HepG2 (cell line): ENCODE data around the gene TFEB. TPM values are rescaled to one million over a fixed set of nuclear protein-coding genes. Genes with fewer than 3 reads are reported as not detected.

ENCODE experiments used
- ATAC-seq: fragments of 200-7000 bp; cut with Tn5 transposase; 3 replicates; pipeline ENCODE4 v1.9.1; 2020; ENCODE audit warnings: mild to moderate bottlenecking, moderate library complexity
- BruUV-seq: library from RNA; stranded (reverse); fragments of 400-500 nt; replicated peaks from 2 replicates; lab custom pipeline; 2021; lab: Mats Ljungman, UMichigan
- CTCF ChIA-PET: fragments of 300-600 bp; formaldehyde crosslinking; extraction: SDS; loops from one replicate; lab custom pipeline; 2021; ENCODE audit warnings: low total read pairs, inconsistent platforms, low intra/inter-chr PET ratio; lab: Yijun Ruan, JAX
- POLR2A ChIA-PET: fragments of 350-600 bp; sonication (Branson Sonifier 250); formaldehyde crosslinking; loops from one replicate; lab custom pipeline; 2020; ENCODE audit warnings: antibody characterized with exemption, inconsistent platforms; lab: Yijun Ruan, JAX
- DNase-seq: peaks from one replicate; pipeline ENCODE4 v3.0.0-alpha.2; 2015; ENCODE audit warnings: low spot score
- FAIRE-seq: peaks from 3 replicates; lab custom pipeline; 2011; peaks lifted over from hg19 to GRCh38; lab: Jason Lieb, UNC
- H2AFZ ChIP-seq: one replicate; pipeline ENCODE4 v1.6.1; 2011; ENCODE audit warnings: low read length, inconsistent platforms
- H3K27ac ChIP-seq: fragments of 300-600 bp; 3 replicates; pipeline ENCODE4 v1.8.0; 2011; ENCODE audit warnings: mixed run types, mild to moderate bottlenecking, mixed read lengths, low read length, inconsistent platforms; ENCODE audit not compliant: insufficient read depth; ENCODE audit errors: extremely low read length
- H3K27me3 ChIP-seq, 2 experiments: fragments of 200-600 bp in 1 of 2; 2 replicates in 1 of 2; 3 replicates in 1 of 2; pipeline versions ENCODE4 v1.6.0 to v1.8.0; 2011; ENCODE audit warnings: low read length in 2 of 2, mild to moderate bottlenecking in 2 of 2, moderate library complexity in 2 of 2, inconsistent platforms in 1 of 2; ENCODE audit not compliant: insufficient read depth in 2 of 2, control insufficient read depth in 1 of 2
- H3K36me3 ChIP-seq, 2 experiments: fragments of 200-600 bp in 1 of 2; replicated peaks in 1 of 2; 2 replicates in 1 of 2; 3 replicates in 1 of 2; pipeline versions ENCODE4 v1.5.1 to v1.8.0; 2011; ENCODE audit warnings: low read length in 2 of 2, inconsistent platforms in 1 of 2; ENCODE audit not compliant: insufficient read depth in 2 of 2, control insufficient read depth in 1 of 2
- H3K4me1 ChIP-seq: 2 replicates; pipeline ENCODE4 v1.5.1; 2012; ENCODE audit warnings: low read length, inconsistent platforms; ENCODE audit not compliant: insufficient read depth
- H3K4me2 ChIP-seq: 2 replicates; pipeline ENCODE4 v1.6.0; 2011; ENCODE audit warnings: low read depth, low read length, inconsistent platforms
- H3K4me3 ChIP-seq, 3 experiments: fragments of 200-600 bp in 1 of 3; sonication (generic), shearing (Covaris generic) in 1 of 3; replicated peaks in 1 of 3; 2 replicates each; pipeline ENCODE4 v1.5.1; 2011 to 2016; ENCODE audit warnings: low read length in 3 of 3, inconsistent platforms in 2 of 3, low read depth in 2 of 3, mild to moderate bottlenecking in 2 of 3, control low read depth in 1 of 3, mixed read lengths in 1 of 3; ENCODE audit not compliant: insufficient read depth in 1 of 3
- H3K79me2 ChIP-seq: one replicate; pipeline ENCODE4 v1.6.1; 2011; ENCODE audit warnings: low read length, inconsistent platforms; ENCODE audit not compliant: insufficient read depth
- H3K9ac ChIP-seq: 2 replicates; pipeline ENCODE4 v1.6.0; 2011; ENCODE audit warnings: mild to moderate bottlenecking, low read depth, low read length, inconsistent platforms; ENCODE audit not compliant: insufficient read depth
- H3K9me3 ChIP-seq: 2 replicates; pipeline ENCODE4 v1.5.1; 2012; ENCODE audit warnings: mild to moderate bottlenecking, low read length
- H4K20me1 ChIP-seq: 2 replicates; pipeline ENCODE4 v1.6.0; 2011; ENCODE audit warnings: inconsistent platforms, mild to moderate bottlenecking, low read length, moderate library complexity; ENCODE audit not compliant: insufficient read depth
- ERF ChIP-seq: IDR thresholded peaks from 2 replicates; pipeline ENCODE4 v1.6.1; 2018; ENCODE audit warnings: missing biosample characterization, missing genetic modification reagents
- FOXM1 ChIP-seq: sonication (generic); formaldehyde crosslinking; IDR thresholded peaks from 2 replicates; pipeline ENCODE4 v1.5.0; 2020; ENCODE audit warnings: missing genetic modification reagents
- HNRNPK ChIP-seq: fragments of 200-400 bp; formaldehyde crosslinking; IDR thresholded peaks from 2 replicates; pipeline ENCODE4 v1.6.1; 2018; ENCODE audit warnings: low read length, low read depth, moderate library complexity, mild to moderate bottlenecking; ENCODE audit not compliant: poor library complexity, severe bottlenecking
- HOXA3 ChIP-seq: sonication (generic); formaldehyde crosslinking; IDR thresholded peaks from 2 replicates; pipeline ENCODE4 v1.5.0; 2020; ENCODE audit warnings: missing genetic modification reagents
- MED8 ChIP-seq: sonication (generic); formaldehyde crosslinking; IDR thresholded peaks from 2 replicates; pipeline ENCODE4 v1.8.1; 2023; ENCODE audit warnings: mild to moderate bottlenecking, missing genetic modification reagents; ENCODE audit not compliant: insufficient replicate concordance
- RARA ChIP-seq: IDR thresholded peaks from 2 replicates; pipeline ENCODE4 v1.6.1; 2016; ENCODE audit warnings: missing genetic modification reagents, missing compliant biosample characterization
- RXRB ChIP-seq: IDR thresholded peaks from 2 replicates; pipeline ENCODE4 v1.6.1; 2016; ENCODE audit warnings: borderline replicate concordance, missing genetic modification reagents, missing compliant biosample characterization
- SMYD3 ChIP-seq: sonication (generic); formaldehyde crosslinking; IDR thresholded peaks from 2 replicates; pipeline ENCODE4 v1.8.1; 2023; ENCODE audit warnings: mild to moderate bottlenecking, missing genetic modification reagents
- ZNF598 ChIP-seq: sonication (generic); formaldehyde crosslinking; IDR thresholded peaks from 2 replicates; pipeline ENCODE4 v1.5.1; 2020; ENCODE audit warnings: mild to moderate bottlenecking, missing genetic modification reagents, borderline replicate concordance
- ZNF616 ChIP-seq: sonication (generic); formaldehyde crosslinking; IDR thresholded peaks from 2 replicates; pipeline ENCODE4 v1.5.0; 2020; ENCODE audit warnings: low read depth, mild to moderate bottlenecking, missing genetic modification reagents
- ZSCAN20 ChIP-seq: sonication (generic); formaldehyde crosslinking; IDR thresholded peaks from 2 replicates; pipeline ENCODE4 v1.4.0; 2020; ENCODE audit warnings: missing genetic modification reagents, mild to moderate bottlenecking, borderline replicate concordance
- WGBS: methylation state at CpG from one replicate; pipeline ENCODE4 v1.1.6; 2017; ENCODE audit warnings: low lambda C conversion rate; 5-methylcytosine and 5-hydroxymethylcytosine counted together
- in situ Hi-C: cut with HindIII; loops from 2 replicates; pipeline ENCODE4 v1.10.0; 2017; ENCODE audit warnings: low pct_unique_long_range_greater_than_20kb; ENCODE audit not compliant: extremely low pct_ligation_motif_present
- intact Hi-C: fragments of 100-400 bp; cut with micrococcal nuclease; formaldehyde crosslinking; loops from one replicate; pipeline ENCODE4 v1.10.0; 2022; ENCODE audit not compliant: unreplicated experiment
- polyA plus RNA-seq, 8 experiments: library from polyadenylated mRNA; depleted of rRNA in 3 of 8; stranded (reverse) in 7 of 8; unstranded in 1 of 8; fragments of >200 nt; fragmentation: Illumina TruSeq in 4 of 8; extraction: Trizol in 4 of 8; gene quantifications; 2 replicates each; pipeline versions ENCODE4 v1.2.1 to v1.2.3, GENCODE V29; 2011 to 2016; ENCODE audit warnings: low read depth in 4 of 8, missing spikeins in 1 of 8, mixed read lengths in 1 of 8; ENCODE audit not compliant: insufficient read depth in 1 of 8
- total RNA-seq, 5 experiments: library from RNA; depleted of rRNA; stranded (reverse); fragments of >200 nt; fragmentation: Illumina TruSeq; extraction: Trizol; gene quantifications; 2 replicates each; pipeline ENCODE4 v1.2.3, GENCODE V29; 2016; ENCODE audit warnings: low read depth in 1 of 5
- TF ChIP-seq, protein P1 (sequence below): IDR thresholded peaks from 2 replicates; pipeline ENCODE4 v1.6.1; 2016; ENCODE audit warnings: low read depth, missing genetic modification reagents, missing compliant biosample characterization
- TF ChIP-seq, protein P2 (sequence below): sonication (generic); formaldehyde crosslinking; IDR thresholded peaks from 2 replicates; pipeline ENCODE4 v1.4.0; 2020; ENCODE audit warnings: missing genetic modification reagents, borderline replicate concordance
- TF ChIP-seq, protein P3 (sequence below): sonication (generic); formaldehyde crosslinking; IDR thresholded peaks from 2 replicates; pipeline ENCODE4 v1.5.1; 2020; ENCODE audit warnings: missing genetic modification reagents, mild to moderate bottlenecking, borderline replicate concordance

Gene TFEB
- total and polyA plus RNA-seq, 2 of the 13 experiments (the other 11 are each of a cell fraction or from before 2014, with no cell fraction given), result 13.3 to 18.7 TPM

DNA sequence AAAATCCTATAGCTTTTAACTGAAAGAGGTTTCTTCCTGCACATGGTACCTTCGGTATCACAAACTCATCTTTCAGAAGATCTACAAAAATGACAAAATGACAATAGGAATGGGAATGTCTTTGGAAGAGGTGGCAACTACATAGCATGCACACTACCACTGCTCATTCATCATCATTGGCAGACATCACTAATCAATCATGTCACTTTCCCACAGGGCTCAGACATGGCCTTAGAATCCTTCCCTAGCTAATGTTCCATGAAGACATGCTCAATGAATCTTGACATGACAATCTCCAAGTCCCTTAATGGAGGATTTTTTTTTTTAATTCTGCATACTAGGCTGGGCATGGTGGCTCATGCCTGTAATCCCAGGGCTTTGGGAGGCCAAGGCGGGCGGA, 15.0 kb upstream of the TFEB start (continued):
- TF ChIP-seq FOXM1 (CRISPR knock-in tag) (no peak), SMYD3 (CRISPR knock-in tag) (no peak)

DNA sequence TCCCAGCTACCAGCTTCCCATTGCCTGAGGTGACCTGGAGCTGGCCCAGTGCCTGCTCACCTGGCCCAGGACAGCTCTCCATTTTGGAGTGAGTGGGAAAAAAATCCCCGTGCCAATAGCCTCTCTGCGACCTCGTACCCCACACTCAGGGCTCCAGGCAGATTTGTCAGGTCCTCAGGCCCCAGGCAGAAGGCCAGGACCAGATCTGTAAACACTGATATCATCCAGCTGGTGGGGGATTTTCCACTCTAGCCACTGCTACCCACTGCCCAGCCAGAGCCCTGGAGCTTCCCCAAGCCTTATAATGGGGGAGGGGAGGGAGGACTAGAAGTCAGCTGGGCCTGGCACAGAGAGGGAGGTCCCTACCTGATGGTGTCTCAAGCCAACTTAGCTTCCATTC, 13.1 kb upstream of the TFEB start:
- Histone ChIP-seq H2AFZ (peak overlapping the region; percentile 3), H3K9ac (peak overlapping the region; percentile 49), H3K4me3 (peak overlapping the region in 1 of 3 experiments; percentile 60; a peak in 1 of 6 replicates), H3K27ac (peak overlapping the region; percentile 91), H3K27me3 (no peaks in the 10 kb centered on the region), H3K9me3 (no peaks in the 10 kb centered on the region), H3K36me3 (no peaks in the 10 kb centered on the region), H3K79me2 (no peaks in the 10 kb centered on the region), H3K4me1 (peaks cover 73% of the 10 kb centered on the region), H3K4me2 (peak overlapping the region; percentile 88), H4K20me1 (no peaks in the 10 kb centered on the region)
- ATAC-seq (peak; percentile 8; the same call in 2 of the 3 replicates), FAIRE-seq (no peak), DNase-seq (peak; percentile 73)
- intact Hi-C loops, result loop anchor here (1.0 kb wide), 1 partner anchor 20 kb away; no protein-coding TSS in a partner anchor
- CTCF ChIA-PET, result no interaction called here
- no TSS peak for BruUV-seq
- in situ Hi-C loops, result no loop called here
- WGBS, result 33% methylated on average over 3 of the region's 3 CpGs
- POLR2A ChIA-PET, result interaction anchor here (0.6 to 7.2 kb wide), 14 partner anchors 8 to 1034 kb away, joined by 3 to 120 read pairs (median 7); partner anchors contain the start of genes FRS3, TFEB and TOMM6
- TF ChIP-seq, protein P1, sequence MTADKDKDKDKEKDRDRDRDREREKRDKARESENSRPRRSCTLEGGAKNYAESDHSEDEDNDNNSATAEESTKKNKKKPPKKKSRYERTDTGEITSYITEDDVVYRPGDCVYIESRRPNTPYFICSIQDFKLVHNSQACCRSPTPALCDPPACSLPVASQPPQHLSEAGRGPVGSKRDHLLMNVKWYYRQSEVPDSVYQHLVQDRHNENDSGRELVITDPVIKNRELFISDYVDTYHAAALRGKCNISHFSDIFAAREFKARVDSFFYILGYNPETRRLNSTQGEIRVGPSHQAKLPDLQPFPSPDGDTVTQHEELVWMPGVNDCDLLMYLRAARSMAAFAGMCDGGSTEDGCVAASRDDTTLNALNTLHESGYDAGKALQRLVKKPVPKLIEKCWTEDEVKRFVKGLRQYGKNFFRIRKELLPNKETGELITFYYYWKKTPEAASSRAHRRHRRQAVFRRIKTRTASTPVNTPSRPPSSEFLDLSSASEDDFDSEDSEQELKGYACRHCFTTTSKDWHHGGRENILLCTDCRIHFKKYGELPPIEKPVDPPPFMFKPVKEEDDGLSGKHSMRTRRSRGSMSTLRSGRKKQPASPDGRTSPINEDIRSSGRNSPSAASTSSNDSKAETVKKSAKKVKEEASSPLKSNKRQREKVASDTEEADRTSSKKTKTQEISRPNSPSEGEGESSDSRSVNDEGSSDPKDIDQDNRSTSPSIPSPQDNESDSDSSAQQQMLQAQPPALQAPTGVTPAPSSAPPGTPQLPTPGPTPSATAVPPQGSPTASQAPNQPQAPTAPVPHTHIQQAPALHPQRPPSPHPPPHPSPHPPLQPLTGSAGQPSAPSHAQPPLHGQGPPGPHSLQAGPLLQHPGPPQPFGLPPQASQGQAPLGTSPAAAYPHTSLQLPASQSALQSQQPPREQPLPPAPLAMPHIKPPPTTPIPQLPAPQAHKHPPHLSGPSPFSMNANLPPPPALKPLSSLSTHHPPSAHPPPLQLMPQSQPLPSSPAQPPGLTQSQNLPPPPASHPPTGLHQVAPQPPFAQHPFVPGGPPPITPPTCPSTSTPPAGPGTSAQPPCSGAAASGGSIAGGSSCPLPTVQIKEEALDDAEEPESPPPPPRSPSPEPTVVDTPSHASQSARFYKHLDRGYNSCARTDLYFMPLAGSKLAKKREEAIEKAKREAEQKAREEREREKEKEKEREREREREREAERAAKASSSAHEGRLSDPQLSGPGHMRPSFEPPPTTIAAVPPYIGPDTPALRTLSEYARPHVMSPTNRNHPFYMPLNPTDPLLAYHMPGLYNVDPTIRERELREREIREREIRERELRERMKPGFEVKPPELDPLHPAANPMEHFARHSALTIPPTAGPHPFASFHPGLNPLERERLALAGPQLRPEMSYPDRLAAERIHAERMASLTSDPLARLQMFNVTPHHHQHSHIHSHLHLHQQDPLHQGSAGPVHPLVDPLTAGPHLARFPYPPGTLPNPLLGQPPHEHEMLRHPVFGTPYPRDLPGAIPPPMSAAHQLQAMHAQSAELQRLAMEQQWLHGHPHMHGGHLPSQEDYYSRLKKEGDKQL (CRISPR knock-in tag), result no peak
- TF ChIP-seq, protein P2, sequence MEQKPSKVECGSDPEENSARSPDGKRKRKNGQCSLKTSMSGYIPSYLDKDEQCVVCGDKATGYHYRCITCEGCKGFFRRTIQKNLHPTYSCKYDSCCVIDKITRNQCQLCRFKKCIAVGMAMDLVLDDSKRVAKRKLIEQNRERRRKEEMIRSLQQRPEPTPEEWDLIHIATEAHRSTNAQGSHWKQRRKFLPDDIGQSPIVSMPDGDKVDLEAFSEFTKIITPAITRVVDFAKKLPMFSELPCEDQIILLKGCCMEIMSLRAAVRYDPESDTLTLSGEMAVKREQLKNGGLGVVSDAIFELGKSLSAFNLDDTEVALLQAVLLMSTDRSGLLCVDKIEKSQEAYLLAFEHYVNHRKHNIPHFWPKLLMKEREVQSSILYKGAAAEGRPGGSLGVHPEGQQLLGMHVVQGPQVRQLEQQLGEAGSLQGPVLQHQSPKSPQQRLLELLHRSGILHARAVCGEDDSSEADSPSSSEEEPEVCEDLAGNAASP (CRISPR knock-in tag), result peak; percentile 28; the same call in 1 of the 2 replicates
- TF ChIP-seq MED8 (CRISPR knock-in tag) (no peak), HOXA3 (CRISPR knock-in tag) (peak; percentile 39; the same call in 1 of the 2 replicates), ZNF616 (CRISPR knock-in tag) (no peak), HNRNPK (no peak), ZNF598 (CRISPR knock-in tag) (no peak), ZSCAN20 (CRISPR knock-in tag) (no peak), RXRB (CRISPR knock-in tag) (peak; percentile 14; the same call in 1 of the 2 replicates), ERF (CRISPR knock-in tag) (no peak), RARA (0 out of 2 replicates have a peak, but pooled peaks have one; percentile 20)
- TF ChIP-seq, protein P3, sequence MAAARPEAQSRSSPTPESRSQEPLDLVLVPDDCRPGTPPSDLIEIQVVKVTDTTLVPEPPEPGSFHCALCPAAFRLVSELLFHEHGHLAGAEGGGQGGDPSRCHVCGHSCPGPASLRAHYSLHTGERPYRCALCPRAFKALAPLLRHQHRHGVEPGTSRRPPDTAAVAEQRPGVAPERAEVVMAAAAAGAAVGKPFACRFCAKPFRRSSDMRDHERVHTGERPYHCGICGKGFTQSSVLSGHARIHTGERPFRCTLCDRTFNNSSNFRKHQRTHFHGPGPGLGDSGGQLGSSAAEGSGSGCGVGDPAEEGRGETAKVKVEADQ (CRISPR knock-in tag), result no peak
